NCI-H146 treated with DMSO at 0.1 percent for 48 hours (cell line): ENCODE data around the gene GALNT13.

Experiments
- DNase-seq: peaks from one replicate; lab custom pipeline; 2025; ENCODE audit not compliant: unreplicated experiment; lab: John Stamatoyannopoulos, UW

GALNT13 gene

DNA sequence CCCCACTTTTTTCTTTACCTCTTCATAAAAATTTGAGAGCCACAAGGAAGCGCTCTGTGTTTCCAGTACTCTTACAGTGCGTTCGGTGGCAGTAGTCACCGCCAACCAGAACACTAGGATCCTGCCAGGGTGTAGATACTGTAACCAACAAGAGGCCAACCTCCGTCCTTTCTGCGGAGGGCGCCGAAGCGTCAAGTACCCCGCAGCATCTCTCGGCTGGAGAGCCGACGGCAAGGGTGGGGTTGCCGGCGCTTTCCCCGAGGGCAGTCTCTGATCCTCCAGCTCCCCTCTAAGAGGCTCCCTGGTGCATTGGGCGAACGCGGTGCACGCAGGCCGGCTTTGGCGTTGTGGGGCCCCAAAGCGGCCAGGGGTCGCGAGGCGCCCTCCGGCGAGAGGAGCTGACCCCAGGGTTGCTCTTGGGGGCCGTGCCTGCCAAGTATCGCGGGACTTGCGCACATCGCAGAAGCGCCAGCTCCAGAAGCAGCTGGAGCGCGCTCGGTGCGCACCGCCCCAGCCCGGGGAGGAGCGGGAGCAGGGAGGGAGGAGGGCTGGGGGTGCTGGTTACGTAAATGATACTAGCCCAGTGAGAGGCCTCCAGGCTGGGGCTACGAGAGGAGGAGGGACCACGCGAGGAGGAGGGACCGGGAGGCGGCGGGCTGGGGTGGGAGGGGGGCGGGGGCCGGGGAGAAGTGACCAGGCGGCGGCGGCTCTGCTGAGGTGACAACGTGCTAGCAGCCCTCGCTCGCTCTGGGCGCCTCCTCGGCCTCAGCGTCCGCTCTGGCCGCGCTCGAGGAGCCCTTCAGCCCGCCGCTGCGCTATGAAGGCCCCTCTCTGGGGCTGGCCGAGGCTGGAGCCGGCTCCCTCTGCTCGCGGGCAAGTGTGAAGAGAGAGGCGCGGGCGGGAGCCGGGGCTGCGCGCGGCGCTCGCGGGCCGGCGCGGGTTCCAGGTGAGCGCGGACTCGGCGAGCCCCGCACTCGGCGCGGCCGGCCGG lies at the start of gene GALNT13:
Gene GALNT13 (plus strand): TSS at position 692 of the 991 bp plus-strand sequence.
- DNase-seq: no peak

DNA sequence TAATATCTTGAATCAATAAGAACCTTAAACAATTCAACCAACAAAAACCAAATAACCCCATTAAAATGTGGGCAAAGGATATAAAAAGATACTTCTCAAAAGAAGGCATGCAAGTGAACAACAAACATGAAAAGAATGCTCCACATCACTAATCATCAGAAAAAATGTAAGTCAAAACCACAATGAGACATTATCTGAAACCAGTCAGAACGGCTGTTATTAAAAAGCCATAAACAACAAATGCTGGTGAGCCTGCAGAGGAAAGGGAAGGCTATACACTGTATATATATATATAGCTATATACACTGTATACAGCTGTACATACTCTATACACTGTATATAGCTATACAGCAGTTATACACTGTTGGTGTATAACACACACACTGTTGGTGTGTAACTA lies 47.8 kb upstream of the GALNT13 start:
- DNase-seq: no peak

DNA sequence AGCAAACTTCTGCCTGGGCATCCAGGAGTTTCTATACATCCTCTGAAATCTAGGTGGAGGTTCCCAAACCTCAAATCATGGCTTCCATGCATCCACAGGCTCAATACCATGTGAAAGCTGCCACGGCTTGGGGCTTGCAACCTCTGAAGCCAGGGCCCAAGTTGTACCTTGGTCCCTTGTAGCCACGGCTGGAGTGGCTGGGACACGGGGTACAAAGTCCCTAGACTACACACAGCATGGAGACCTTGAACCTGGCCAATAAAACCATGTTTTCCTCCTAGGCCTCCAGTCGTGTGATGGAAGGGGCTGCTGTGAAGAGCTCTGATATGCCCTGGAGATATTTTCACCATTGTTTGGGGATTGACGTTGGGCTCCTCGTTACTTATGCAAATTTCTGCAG lies 43.4 kb upstream of the GALNT13 start:
- no peak for DNase-seq

DNA sequence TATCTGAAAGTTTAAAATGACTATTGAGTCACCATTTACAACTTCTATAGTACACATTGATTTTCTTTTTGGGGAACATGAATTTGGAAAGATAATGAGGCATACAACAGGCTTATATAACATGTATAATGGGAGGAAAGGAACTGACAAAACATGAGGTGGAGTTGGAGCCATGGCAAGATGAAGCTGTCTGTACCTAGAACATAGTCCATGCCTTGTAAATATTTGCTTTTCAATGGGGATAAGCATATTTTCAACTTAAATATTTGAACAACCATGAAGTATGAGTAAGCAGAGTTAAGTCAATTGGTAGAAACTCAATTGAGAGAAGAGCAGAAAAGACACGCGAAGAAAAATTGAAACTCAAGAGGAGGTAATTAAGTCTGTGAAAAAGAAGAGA lies 37.1 kb upstream of the GALNT13 start:
- DNase-seq: no peak

DNA sequence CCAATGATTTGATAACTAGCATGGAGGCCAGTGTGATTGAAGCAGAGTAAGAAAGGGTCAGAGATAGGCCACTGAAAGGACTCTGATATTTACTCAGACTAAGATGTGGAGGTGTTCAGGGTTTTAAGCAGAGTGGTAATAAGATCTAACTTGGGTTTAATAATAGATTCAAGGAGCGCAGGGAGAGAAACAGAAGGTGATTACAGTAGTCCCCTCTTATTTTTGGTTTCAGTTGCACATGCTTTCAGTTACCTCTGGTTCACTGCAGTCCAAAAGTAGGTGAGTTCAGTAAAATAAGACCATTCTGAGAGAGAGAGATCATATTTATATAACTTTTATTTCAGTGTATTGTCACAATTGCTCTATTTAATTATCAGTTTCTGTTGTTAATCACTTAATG lies 13.5 kb upstream of the GALNT13 start:
- DNase-seq: no peak

DNA sequence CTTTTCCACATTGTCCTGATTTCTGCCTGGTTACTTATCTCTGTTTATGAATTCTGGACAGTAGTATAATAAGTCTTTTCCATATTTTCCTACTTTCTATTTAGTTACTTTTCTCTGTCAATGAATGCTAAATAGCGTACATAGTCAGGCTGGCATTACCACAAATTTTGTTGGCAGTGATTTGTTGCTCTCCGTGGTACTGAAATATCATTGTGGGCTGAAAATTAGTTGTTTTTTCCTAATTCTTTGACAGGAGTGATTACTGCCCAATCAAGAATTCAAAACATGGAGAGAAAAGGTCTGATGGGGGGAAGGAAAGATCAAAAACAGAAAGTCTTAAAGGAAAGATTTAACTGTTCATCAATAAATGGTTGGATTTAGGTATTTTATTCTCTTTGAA lies 7.7 kb upstream of the GALNT13 start:
- DNase-seq: no peak

DNA sequence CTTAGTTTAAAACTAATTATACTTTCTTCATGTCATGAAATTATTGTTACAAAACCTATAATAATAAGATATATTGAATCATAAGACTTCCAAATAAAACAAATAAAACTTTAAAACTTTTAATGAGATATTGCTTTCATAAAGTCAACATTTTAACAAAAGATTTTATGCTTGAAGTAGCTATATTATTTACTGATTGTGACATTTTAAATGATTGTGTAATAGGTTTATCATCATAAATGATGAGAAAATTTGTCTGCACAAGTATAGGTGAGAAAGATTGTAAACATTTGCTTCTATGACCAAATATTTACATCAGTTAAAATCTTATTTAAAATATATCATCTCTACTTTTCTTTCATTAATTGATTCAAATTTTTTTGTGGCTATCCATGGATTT lies 5.1 kb upstream of the GALNT13 start:
- no peak for DNase-seq

DNA sequence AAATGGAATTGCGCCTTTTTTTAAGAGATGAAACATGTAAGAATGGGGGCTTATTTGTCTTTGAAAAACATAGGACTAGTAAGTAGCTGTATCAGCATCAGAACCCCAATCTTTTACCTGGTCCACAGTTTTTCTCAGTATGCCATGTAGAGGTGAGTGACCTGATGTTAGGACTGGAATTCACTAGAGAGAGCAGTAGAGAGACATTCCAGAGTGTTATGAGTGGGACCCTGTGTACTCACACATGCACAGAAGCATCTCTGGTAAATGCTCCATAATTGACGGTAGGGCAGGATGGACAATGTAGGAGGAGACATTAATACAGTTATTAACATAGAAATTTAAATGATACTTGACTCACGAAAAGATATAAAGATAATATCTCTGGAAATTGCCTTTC lies 1.4 kb upstream of the GALNT13 start:
- DNase-seq: no peak

DNA sequence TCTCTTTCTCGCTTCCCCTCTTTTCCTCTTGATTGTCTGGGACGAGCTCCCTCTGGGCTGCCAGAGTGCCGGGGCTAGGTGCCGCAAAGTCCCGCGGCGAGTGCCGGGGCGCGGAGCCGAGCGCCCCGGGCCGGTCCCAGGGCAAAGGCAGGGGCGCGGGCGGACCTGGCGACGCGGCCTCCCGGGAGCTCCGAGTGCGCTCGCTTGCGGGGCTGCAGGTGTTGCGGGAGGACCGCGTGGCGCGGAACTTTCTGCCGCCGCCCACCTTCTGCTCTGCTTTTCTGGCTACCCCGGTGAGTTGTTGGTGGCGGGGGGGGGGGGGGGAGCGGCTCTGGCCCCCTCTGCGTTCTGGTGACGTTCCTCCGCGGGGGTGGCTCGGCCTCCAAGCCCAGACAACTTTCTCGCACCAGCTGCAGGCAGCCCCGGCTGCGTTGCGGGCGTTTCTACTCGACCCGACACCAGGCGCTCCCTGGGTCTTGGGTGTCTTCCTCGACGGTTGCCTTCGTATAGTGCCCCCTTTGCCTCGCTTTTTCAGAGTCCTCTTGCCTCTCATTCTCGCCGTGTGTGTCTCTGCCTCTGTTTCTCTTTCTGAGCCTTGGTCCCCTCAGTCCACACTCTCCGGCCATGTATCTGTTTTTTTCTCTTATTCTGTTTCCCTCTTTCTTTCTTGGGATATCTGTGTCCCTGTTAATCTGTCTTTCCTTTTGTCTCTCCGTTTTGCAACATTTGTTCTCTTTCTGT lies 759 bp downstream of the GALNT13 start:
- DNase-seq: no peak

DNA sequence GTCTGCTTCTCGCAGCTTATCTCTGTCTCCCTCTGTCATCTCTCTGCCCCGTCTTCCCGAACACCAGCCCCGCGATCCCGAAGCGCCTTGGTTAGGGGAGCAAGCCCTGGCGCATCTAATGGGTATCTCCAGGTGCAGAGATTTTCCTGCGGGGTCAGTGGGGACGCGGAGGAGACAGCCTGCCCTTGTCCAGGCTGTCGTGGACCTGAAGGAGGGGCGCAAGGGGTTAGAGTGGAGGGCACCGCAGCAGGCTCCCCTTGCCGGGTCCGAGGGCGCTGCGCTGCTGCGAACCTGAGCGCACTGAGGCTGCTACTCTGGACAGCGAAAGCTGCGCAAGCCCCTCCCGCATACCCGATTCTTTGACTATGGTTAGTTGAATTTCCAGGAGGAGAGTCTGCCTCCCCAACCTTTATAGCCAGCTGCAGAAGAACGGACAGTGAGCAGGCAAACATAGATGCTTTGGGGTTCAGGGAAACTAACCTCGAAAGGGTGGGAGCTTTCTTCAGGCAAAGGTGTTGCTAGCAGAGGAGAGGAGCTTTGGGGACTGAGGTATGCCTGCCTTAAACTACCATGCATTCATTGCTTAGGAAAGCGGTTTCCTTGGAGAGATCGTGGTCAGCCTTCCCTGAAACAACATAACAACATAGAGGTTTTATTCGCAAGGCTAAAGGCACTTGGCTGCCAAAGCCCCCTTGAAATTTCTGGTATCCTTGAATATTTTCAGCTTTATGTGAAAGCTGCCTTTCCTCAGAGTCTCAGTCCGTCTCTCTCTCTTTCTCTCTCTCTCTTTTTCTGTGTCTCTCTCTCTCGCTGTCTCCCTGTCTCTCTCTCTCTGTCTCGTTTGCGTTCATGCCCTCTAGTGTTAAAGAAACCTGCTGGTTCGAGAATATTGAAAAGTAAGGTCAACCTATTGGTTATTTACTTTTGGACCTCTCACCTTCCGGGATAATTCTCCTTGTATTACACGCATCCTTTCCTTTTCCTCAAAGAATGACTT lies 1.6 kb downstream of the GALNT13 start:
- no peak for DNase-seq

DNA sequence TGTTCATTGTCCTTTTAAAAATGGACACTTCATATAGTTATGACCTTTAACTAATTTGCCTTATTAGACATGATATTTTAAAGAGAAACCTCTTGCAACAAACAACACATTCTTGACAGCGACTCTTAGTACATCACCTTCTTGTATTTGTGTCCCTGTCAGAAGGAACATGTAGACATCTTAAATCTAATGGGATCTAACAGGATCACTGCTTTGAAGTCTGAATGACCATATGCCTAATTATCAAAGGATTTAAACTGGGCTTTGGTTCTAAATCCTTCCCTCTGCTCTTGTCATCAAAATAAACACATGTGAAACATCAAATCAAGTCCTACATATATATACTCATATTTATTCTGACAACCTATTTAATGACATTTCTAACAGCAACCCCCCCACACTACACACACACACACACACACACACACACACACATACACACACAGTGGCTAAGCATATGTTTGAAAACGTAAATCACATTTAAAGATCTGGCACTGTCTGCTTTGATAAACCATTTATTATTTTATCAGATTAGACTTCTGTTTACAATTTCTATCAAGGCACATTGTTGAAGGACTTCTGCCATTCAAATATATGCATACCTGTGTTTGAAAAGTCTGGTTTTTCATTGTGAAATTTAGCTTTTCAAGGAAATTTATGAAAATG lies 4.2 kb downstream of the GALNT13 start:
- no peak for DNase-seq

DNA sequence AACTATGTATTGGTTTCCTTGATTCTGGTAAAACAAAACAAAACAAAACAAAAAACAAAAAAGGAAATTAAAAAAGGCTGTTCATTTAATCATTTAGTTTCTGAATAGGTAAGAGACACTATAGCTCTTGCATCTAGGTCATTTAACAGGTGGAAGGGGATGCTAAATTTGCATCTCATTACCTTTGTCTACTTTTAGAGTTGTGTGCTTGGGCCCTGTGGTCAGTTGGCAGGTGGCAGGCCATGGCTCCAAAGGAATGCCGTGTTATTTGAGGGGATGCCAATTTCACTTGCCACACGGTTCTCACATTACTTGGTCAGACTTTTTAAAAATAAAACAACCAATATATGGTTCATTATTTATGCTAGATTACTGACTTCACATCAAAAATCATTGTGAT lies 9.2 kb downstream of the GALNT13 start:
- no peak for DNase-seq

DNA sequence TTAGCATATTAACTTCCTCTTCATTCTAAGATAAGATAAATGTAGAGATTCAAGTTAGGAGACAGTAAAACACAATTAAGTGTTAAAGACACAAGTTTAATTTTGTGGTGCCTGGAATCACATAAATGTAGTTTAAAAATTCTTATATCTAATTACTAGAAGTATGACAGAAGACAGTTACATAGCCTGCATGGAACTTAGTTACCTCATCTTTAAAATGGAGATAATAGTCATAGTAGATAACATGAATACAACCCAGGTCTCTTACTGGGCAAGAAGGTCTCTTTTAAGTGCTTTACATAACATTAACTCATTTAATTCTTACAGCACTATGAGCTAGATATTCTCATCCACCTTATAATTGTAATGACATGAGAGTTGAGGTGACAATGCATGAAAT lies 15.1 kb downstream of the GALNT13 start:
- DNase-seq: no peak

DNA sequence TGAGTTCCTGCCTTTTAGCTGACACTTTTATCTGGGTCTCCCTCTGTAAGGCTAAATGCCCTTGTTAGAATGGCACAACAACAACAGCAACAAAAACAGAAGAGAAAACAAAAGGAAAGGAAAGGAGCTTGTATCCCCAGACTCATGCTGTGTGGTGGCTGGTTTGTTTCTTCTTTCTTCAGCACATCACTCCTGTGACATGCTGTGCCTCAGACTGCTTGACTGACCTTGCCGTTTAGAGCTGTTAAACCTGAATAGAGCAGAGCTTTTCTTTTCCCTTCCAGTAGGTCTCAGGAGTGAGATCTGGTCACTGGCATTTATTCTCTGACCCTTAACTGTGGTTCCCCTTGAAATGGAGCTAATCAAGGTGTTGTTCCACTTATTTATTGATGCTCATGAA lies 18.9 kb downstream of the GALNT13 start:
- no peak for DNase-seq

DNA sequence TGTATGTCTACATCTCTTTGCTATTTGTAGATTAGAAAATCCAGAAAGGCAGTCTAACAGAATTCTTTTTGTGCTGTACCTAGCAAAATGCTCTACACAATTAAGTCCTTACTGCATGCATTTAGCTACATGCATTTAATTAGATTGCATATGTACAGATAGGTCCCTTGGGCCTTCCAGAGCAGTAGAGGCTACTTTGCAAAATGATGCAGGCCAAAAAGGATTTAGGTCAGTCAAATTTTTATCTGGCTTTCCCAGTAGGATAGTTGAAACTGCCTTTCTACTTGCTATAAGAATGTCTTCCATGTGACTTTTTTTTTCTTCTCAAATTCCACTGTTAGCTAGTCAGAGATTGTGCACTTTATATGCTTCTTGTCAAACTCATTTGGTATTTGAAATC lies 19.3 kb downstream of the GALNT13 start:
- DNase-seq: no peak

DNA sequence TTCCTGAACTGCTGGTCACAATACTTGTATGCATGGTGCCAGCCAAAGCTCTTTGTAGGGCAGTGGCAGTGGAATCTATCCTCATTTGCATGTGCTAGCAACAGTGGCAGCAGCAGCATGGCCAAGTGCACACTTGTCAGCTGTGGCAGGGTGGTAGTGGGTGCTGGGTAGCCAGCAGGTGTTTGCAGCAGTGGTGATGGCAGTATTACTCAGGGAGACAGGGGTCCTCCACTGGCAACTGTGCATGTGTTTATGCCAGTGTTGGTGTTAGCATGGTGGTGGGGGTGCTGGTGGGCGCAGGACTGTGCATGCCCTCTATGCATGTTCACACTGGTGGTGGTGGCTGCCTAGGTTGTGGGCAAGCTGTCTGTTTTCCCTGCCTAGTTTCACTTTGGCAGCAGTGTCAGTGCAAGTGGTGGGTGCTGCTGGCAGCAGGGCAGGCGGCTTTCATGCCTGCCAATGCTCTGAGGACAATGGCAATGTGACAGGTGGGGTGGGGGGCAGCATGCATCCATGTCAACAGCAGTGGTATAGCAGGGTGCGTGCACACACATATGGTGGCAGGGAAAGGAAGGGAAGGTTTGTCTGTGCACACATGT lies 41.2 kb downstream of the GALNT13 start:
- DNase-seq: no peak

DNA sequence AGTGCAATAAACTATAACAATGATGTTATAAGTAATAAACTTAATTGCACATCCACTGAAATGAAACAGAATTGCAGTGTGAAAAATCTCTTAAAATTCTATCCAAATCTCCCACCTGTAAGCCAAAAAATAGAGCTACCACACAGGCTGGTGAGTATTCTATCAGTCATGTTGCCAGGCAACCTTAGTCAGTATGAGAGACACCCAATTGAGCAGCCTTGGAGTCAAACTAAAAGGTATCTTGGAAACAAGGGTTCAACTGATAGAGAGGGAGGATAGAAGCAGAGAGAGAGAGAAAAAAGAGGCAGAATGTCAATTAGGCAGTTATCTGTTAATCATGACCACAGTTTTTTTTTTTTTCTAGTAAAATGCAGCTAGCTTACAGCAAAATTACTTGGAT lies 45.8 kb downstream of the GALNT13 start:
- DNase-seq: no peak

DNA sequence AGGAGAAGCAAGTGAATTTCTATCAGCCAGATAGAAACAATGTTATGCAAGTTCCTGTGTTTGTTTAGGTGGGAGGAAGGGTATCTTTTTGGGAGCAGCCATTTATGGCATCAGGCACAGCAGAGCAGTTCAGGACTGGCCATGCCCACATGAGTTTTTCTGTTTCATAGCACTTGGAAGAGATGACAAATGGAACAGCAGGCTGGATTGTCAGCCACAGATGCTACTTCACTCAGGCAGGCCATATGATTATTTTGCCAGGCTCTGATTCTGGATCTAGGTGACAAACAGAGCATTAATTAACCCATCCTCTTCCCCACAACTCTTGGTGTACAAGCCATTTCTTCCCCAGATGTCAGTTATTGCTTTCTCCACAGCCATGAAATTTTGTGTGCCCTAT lies 63.8 kb downstream of the GALNT13 start:
- no peak for DNase-seq

DNA sequence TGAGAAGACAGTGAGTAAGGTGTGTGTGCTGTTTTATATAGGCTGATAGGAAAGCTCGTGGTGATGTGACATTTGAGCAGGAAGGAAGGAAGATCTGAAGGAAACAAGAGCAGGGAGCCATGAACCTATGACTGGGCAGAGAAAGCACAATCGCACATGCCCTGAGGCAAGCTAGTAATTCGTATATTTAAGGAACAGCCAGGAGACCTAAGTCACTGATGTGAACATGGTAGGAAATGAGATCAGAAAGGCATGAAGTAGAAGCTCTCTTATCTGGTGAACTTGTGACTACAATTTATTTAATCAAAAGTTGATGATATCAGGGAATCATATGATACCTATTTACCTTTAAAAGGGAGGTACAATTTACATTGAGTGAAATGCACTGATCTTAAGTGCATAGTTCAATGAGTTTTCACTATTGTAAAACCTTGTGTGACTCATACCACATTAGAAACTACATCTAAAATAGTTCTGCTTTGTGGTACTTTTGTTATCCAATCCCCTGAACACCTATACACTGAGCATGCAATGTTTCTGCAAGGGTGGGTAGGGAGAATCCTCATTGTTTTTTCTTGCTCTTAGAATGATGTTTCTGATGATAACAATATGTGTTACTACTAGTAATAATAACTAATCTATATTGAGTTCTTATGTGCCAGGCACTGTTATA lies 67.5 kb downstream of the GALNT13 start:
- no peak for DNase-seq

DNA sequence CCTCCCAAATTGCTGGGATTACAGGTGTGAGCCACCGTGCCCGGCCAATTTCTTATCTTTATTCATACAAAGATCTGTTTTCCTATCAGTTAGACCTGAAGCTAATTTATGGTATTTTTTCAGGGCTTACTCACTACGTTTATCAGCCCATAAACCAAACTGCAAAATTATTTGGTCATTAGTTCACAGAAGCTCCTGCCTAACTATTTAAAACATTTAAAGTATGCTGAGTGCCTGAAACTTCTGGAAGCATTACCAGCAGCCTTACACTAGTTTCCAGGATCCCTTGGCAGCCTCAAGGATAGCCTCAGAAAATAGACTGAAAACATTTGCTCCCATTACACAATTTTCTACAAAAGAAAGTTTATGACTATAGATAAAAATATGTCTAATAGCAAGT lies 68.8 kb downstream of the GALNT13 start:
- no peak for DNase-seq
